Dendritic cell treated with granulocyte-macrophage colony-stimulating factor and Interleukin-4, amounts not matched to agents 40 ng/mL and 50 ng/mL, for 4 days (primary cell): ENCODE data around the gene ZNF500.
A peak's percentile ranks its signal among the peaks of the same experiment; 100 is the strongest.

Source experiments
- H3K27ac Mint-ChIP-seq: one replicate; pipeline ENCODE4 v1.8.0; 2022; ENCODE audit warnings: mild to moderate bottlenecking, mixed read lengths
- H3K27me3 Mint-ChIP-seq: one replicate; pipeline ENCODE4 v1.8.0; 2022; ENCODE audit warnings: mild to moderate bottlenecking, mixed read lengths
- H3K36me3 Mint-ChIP-seq: one replicate; pipeline ENCODE4 v1.8.0; 2022; ENCODE audit warnings: low read depth, mixed read lengths
- H3K4me1 Mint-ChIP-seq: one replicate; pipeline ENCODE4 v1.8.0; 2022; ENCODE audit warnings: low read depth, mixed read lengths
- H3K4me3 Mint-ChIP-seq: one replicate; pipeline ENCODE4 v1.8.0; 2022; ENCODE audit warnings: mild to moderate bottlenecking, moderate library complexity, mixed read lengths
- H3K9me3 Mint-ChIP-seq: one replicate; pipeline ENCODE4 v1.8.0; 2022; ENCODE audit warnings: mixed read lengths
- intact Hi-C: fragments of 100-400 bp; cut with micrococcal nuclease; formaldehyde crosslinking; loops from one replicate; pipeline ENCODE4 v1.15.0; 2022

ZNF500 gene

GRCh38 chr16:4771646-4772045 lies 4.7 kb upstream of the ZNF500 start:
- Mint-ChIP-seq H3K9me3 (no peaks in the 10 kb centered on the region), H3K27ac (no peak overlapping the region), H3K27me3 (no peaks in the 10 kb centered on the region), H3K4me3 (no peak overlapping the region), H3K4me1 (peaks cover 32% of the 10 kb centered on the region), H3K36me3 (peaks cover 6% of the 10 kb centered on the region)
- intact Hi-C loops = no loop called here

GRCh38 chr16:4769306-4769638 lies 2.3 kb upstream of the ZNF500 start:
- intact Hi-C loops = loop anchor here (5.0 kb wide), 1 partner anchor 188 kb away; the partner anchor contains the start of gene SEC14L5
- H3K4me1 Mint-ChIP-seq = peaks cover 43% of the 10 kb centered on the region
- no peaks in the 10 kb centered on the region for H3K9me3 Mint-ChIP-seq
- no peaks in the 10 kb centered on the region for H3K27me3 Mint-ChIP-seq
- H3K4me3 Mint-ChIP-seq = peak overlapping the region; percentile 89
- H3K36me3 Mint-ChIP-seq = peaks cover 20% of the 10 kb centered on the region
- peak overlapping the region; percentile 90 for H3K27ac Mint-ChIP-seq

GRCh38 chr16:4768549-4769305 lies 1.8 kb upstream of the ZNF500 start:
- peaks cover 44% of the 10 kb centered on the region for H3K4me1 Mint-ChIP-seq
- peaks cover 25% of the 10 kb centered on the region for H3K36me3 Mint-ChIP-seq
- H3K4me3 Mint-ChIP-seq = peak overlapping the region; percentile 89
- intact Hi-C loops = loop anchor here (1.0 to 5.0 kb wide), 3 partner anchors 34 to 189 kb away; partner anchors contain the start of genes ANKS3, DNAAF8 and SEC14L5
- H3K27ac Mint-ChIP-seq = peak overlapping the region; percentile 90
- H3K27me3 Mint-ChIP-seq = no peaks in the 10 kb centered on the region
- H3K9me3 Mint-ChIP-seq = no peaks in the 10 kb centered on the region

GRCh38 chr16:4767872-4768548 lies 1.0 kb upstream of the ZNF500 start:
- intact Hi-C loops = loop anchor here (1.0 to 5.0 kb wide), 4 partner anchors 34 to 189 kb away; partner anchors contain the start of genes ANKS3, DNAAF8, GLYR1 and SEC14L5
- Mint-ChIP-seq H3K4me3 (peak overlapping the region; percentile 89), H3K27ac (peak overlapping the region; percentile 90), H3K27me3 (no peaks in the 10 kb centered on the region), H3K36me3 (peaks cover 33% of the 10 kb centered on the region), H3K4me1 (peaks cover 48% of the 10 kb centered on the region), H3K9me3 (no peaks in the 10 kb centered on the region)

- peaks cover 53% of the 10 kb centered on the region for H3K4me1 Mint-ChIP-seq
- H3K36me3 Mint-ChIP-seq = peaks cover 55% of the 10 kb centered on the region
- intact Hi-C loops = loop anchor here (5.0 kb wide), 1 partner anchor 192 kb away; the partner anchor contains the start of gene SEC14L5
- H3K9me3 Mint-ChIP-seq = no peaks in the 10 kb centered on the region
- H3K4me3 Mint-ChIP-seq = peak overlapping the region; percentile 81
- H3K27me3 Mint-ChIP-seq = no peaks in the 10 kb centered on the region
- H3K27ac Mint-ChIP-seq = peak overlapping the region; percentile 90
Observed at GRCh38 chr16:4765511-4766474, 1.2 kb downstream of the ZNF500 start.

- no peaks in the 10 kb centered on the region for H3K9me3 Mint-ChIP-seq
- no peaks in the 10 kb centered on the region for H3K27me3 Mint-ChIP-seq
- H3K36me3 Mint-ChIP-seq = peaks cover 75% of the 10 kb centered on the region
- no peak overlapping the region for H3K4me3 Mint-ChIP-seq
- H3K27ac Mint-ChIP-seq = peak overlapping the region; percentile 45
- intact Hi-C loops = no loop called here
- H3K4me1 Mint-ChIP-seq = peaks cover 44% of the 10 kb centered on the region
Observed at GRCh38 chr16:4763791-4764190, 3.2 kb downstream of the ZNF500 start.

- Mint-ChIP-seq H3K4me1 (peaks cover 34% of the 10 kb centered on the region), H3K27me3 (no peaks in the 10 kb centered on the region), H3K36me3 (peaks cover 85% of the 10 kb centered on the region), H3K9me3 (no peaks in the 10 kb centered on the region), H3K4me3 (no peak overlapping the region), H3K27ac (no peak overlapping the region)
- intact Hi-C loops = no loop called here
Observed at GRCh38 chr16:4762205-4762604, 4.8 kb downstream of the ZNF500 start.

- intact Hi-C loops = no loop called here
- peaks cover 99% of the 10 kb centered on the region for H3K36me3 Mint-ChIP-seq
- peaks cover 21% of the 10 kb centered on the region for H3K4me1 Mint-ChIP-seq
- peaks cover 7% of the 10 kb centered on the region for H3K9me3 Mint-ChIP-seq
- no peak overlapping the region for H3K4me3 Mint-ChIP-seq
- no peak overlapping the region for H3K27ac Mint-ChIP-seq
- H3K27me3 Mint-ChIP-seq = no peaks in the 10 kb centered on the region
Observed at GRCh38 chr16:4760221-4760910, 6.6 kb downstream of the ZNF500 start.

GRCh38 chr16:4755687-4756086 lies 11.3 kb downstream of the ZNF500 start:
- intact Hi-C loops = no loop called here
- H3K27me3 Mint-ChIP-seq = no peaks in the 10 kb centered on the region
- H3K4me3 Mint-ChIP-seq = no peak overlapping the region
- no peaks in the 10 kb centered on the region for H3K4me1 Mint-ChIP-seq
- H3K36me3 Mint-ChIP-seq = peaks cover 100% of the 10 kb centered on the region
- H3K27ac Mint-ChIP-seq = no peak overlapping the region
- H3K9me3 Mint-ChIP-seq = peaks cover 11% of the 10 kb centered on the region

GRCh38 chr16:4754865-4755264 lies 12.1 kb downstream of the ZNF500 start:
- no peak overlapping the region for H3K27ac Mint-ChIP-seq
- peaks cover 11% of the 10 kb centered on the region for H3K9me3 Mint-ChIP-seq
- peaks cover 100% of the 10 kb centered on the region for H3K36me3 Mint-ChIP-seq
- no peaks in the 10 kb centered on the region for H3K4me1 Mint-ChIP-seq
- no peaks in the 10 kb centered on the region for H3K27me3 Mint-ChIP-seq
- intact Hi-C loops = no loop called here
- H3K4me3 Mint-ChIP-seq = no peak overlapping the region

GRCh38 chr16:4753227-4753626 lies 13.7 kb downstream of the ZNF500 start:
- Mint-ChIP-seq H3K36me3 (peaks cover 100% of the 10 kb centered on the region), H3K4me1 (no peaks in the 10 kb centered on the region), H3K27ac (no peak overlapping the region), H3K27me3 (no peaks in the 10 kb centered on the region), H3K9me3 (peaks cover 11% of the 10 kb centered on the region), H3K4me3 (no peak overlapping the region)
- intact Hi-C loops = no loop called here

GRCh38 chr16:4752351-4753100 lies 14.4 kb downstream of the ZNF500 start:
- peaks cover 99% of the 10 kb centered on the region for H3K36me3 Mint-ChIP-seq
- H3K27me3 Mint-ChIP-seq = no peaks in the 10 kb centered on the region
- no peak overlapping the region for H3K4me3 Mint-ChIP-seq
- intact Hi-C loops = no loop called here
- H3K27ac Mint-ChIP-seq = no peak overlapping the region
- H3K9me3 Mint-ChIP-seq = peaks cover 11% of the 10 kb centered on the region
- H3K4me1 Mint-ChIP-seq = no peaks in the 10 kb centered on the region

- intact Hi-C loops = no loop called here
- Mint-ChIP-seq H3K4me3 (no peak overlapping the region), H3K36me3 (peaks cover 82% of the 10 kb centered on the region), H3K27me3 (peaks cover 3% of the 10 kb centered on the region), H3K4me1 (no peaks in the 10 kb centered on the region), H3K27ac (no peak overlapping the region), H3K9me3 (peaks cover 9% of the 10 kb centered on the region)
Observed at GRCh38 chr16:4750896-4751295, 16.1 kb downstream of the ZNF500 start.
